Activated naive CD4-positive, alpha-beta T cell treated with anti-CD3 and anti-CD28 coated beads, Interleukin-2, amount 10 ng/mL, durations not matched to agents 7 days and 5 days (primary cell): ENCODE data around the gene SNAP29.
"Not testable (repeated sequence)": the region's sequence is repeated elsewhere in the genome, so short reads cannot be mapped to it uniquely, and the experiment has no call there.

ENCODE experiments used
- CTCF ChIA-PET: fragments of 350-600 bp; sonication (Branson Sonifier 250); formaldehyde crosslinking; loops from one replicate; lab custom pipeline; 2021; ENCODE audit warnings: antibody characterized with exemption; lab: Charles Lee
- DNase-seq: peaks from one replicate; pipeline ENCODE4 v3.0.0-alpha.2; 2020
- H3K27ac Mint-ChIP-seq: one replicate; pipeline ENCODE4 v1.8.0; 2021; ENCODE audit warnings: mild to moderate bottlenecking, moderate library complexity, mixed read lengths
- H3K27me3 Mint-ChIP-seq: one replicate; pipeline ENCODE4 v1.8.0; 2021; ENCODE audit warnings: mild to moderate bottlenecking, mixed read lengths
- H3K36me3 Mint-ChIP-seq: one replicate; pipeline ENCODE4 v1.8.0; 2021; ENCODE audit warnings: mixed read lengths
- H3K4me1 Mint-ChIP-seq: one replicate; pipeline ENCODE4 v1.8.0; 2021; ENCODE audit warnings: mixed read lengths
- H3K4me3 Mint-ChIP-seq: one replicate; pipeline ENCODE4 v1.8.0; 2021; ENCODE audit warnings: mild to moderate bottlenecking, moderate library complexity, mixed read lengths
- H3K9me3 Mint-ChIP-seq: one replicate; pipeline ENCODE4 v1.8.0; 2021; ENCODE audit warnings: mixed read lengths

SNAP29 gene

DNA sequence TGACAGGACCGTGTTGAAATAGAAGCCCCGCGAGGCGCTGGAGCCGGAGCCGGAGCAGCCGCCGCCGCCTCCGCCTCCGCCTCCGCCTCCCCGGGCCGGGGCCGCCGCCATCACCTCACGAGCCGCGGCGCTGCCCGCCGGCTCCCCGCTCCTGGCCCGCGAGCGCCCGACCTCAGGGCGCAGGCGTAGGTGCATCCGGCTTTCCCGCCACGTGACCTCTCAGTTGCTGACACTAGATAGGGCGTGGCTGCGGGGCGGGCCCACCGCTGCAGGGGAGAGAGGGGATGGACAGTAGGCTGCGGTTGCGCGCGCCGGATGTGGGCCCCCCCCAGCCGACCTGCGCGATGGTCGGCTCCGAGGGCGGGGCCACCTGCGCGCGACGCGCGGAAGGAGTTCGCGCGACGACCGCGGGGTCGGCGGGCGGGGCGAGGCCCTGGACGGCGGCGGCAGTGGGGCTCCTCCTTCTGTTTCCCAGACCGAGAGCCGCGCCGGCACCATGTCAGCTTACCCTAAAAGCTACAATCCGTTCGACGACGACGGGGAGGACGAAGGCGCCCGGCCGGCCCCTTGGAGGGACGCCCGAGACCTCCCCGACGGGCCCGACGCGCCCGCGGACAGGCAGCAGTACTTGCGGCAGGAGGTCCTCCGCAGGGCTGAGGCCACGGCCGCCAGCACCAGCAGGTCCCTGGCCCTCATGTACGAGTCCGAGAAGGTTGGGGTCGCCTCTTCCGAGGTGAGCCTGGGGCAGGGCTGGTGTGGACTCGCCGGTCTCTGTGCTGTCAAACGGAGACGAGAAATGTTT is at the start of gene SNAP29, which contains the start of gene PI4KA:
Gene SNAP29 (plus strand): TSS at position 393 of the 802 bp plus-strand sequence. CDS start 104 bp downstream, at position 497.
Gene PI4KA (minus strand): TSS at position 197 of the 802 bp plus-strand sequence. CDS start 86 bp downstream, at position 111.
- peaks cover 15% of the 10 kb centered on the region for H3K36me3 Mint-ChIP-seq
- CTCF ChIA-PET, result no interaction called here

DNA sequence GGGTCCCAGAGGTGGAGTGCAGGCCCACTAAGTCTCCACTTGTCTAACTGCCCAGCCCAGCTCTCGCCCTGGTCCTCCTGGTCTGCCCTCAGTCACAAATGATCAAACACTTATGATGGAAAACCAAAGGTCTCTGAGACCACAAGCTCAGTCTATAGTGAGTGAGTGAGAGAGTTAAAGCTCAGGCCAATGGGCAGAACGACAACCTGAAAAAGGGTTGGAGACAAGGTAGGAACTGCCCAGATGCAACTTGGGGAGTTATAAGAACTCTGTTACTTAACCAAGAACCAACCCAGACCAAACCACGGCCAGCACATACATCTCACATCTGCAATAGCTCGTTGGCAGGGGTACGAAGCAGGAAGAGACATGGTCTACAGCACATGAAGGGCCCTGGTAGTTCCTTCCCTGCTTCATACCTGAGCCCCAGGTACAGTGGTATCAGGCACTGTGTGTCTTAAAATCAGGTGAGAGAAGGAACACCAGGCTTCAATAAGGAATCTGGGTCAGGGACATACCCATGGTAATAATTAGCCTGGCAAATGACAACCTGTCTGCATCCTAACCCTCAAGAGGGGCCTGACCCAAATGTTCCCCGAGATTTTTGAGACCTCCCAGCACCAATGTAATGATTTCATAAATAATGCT is 49.1 kb upstream of the SNAP29 start:
- H3K27me3 Mint-ChIP-seq, result no peaks in the 10 kb centered on the region
- no peaks in the 10 kb centered on the region for H3K9me3 Mint-ChIP-seq
- H3K27ac Mint-ChIP-seq, result no peak overlapping the region
- no peak overlapping the region for H3K4me3 Mint-ChIP-seq
- H3K36me3 Mint-ChIP-seq, result peaks cover 61% of the 10 kb centered on the region
- no peak for DNase-seq
- CTCF ChIA-PET, result no interaction called here
- peaks cover 21% of the 10 kb centered on the region for H3K4me1 Mint-ChIP-seq

More for the DNA sequence above, at the start of gene SNAP29, which contains the start of gene PI4KA:
- no peaks in the 10 kb centered on the region for H3K9me3 Mint-ChIP-seq
- DNase-seq, result peak; percentile 99
- peak within 1 kb of the TSS; percentile 89 for H3K27ac Mint-ChIP-seq
- no peaks in the 10 kb centered on the region for H3K27me3 Mint-ChIP-seq
- peaks cover 53% of the 10 kb centered on the region for H3K4me1 Mint-ChIP-seq
- peak within 1 kb of the TSS; percentile 78 for H3K4me3 Mint-ChIP-seq

DNA sequence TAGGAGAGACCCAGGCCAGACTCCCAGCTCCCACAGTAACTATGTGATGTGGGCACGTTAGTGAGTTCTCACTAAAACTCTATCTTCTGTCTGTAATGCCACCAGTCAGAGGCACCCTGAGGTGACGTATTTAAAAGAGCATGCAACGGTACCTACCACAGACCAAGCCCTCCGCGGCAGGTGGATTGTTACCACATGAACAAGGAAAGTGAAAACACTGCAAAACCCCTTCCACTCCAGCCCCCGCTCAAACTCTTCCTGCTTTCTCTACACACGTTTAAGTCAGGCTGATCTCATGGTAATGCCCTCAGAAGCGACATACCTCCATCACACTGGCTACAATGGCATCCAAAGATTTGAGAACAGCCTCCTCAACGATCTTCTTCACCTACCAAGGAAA is 48.2 kb upstream of the SNAP29 start:
- peaks cover 21% of the 10 kb centered on the region for H3K4me1 Mint-ChIP-seq
- H3K27me3 Mint-ChIP-seq, result no peaks in the 10 kb centered on the region
- DNase-seq, result peak; percentile 57
- H3K9me3 Mint-ChIP-seq, result no peaks in the 10 kb centered on the region
- H3K36me3 Mint-ChIP-seq, result peaks cover 58% of the 10 kb centered on the region
- no peak overlapping the region for H3K4me3 Mint-ChIP-seq
- H3K27ac Mint-ChIP-seq, result peak overlapping the region; percentile 70
- CTCF ChIA-PET, result no interaction called here

DNA sequence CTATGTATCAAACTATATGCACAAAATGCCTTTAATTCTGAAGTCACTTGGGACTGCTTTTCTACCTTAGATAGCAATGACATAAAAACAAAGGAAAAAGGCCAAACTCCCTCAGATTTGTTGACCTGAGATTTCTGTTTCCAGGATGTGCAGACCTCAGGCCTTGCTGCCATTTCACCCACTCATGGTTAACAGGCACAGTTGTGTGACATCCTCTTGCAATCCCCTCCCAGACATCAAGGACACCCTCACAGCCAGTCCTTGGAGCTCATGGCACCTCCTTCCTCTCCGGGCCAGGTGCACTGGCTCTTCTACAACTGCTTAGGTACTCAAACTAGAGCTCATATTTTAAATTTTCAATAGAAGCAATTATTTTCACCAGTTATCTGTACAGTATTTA is 47.6 kb upstream of the SNAP29 start:
- DNase-seq, result no peak
- Mint-ChIP-seq H3K36me3 (peaks cover 55% of the 10 kb centered on the region), H3K4me1 (peaks cover 21% of the 10 kb centered on the region), H3K27ac (peak overlapping the region; percentile 58), H3K9me3 (no peaks in the 10 kb centered on the region), H3K27me3 (no peaks in the 10 kb centered on the region), H3K4me3 (no peak overlapping the region)
- CTCF ChIA-PET, result no interaction called here

DNA sequence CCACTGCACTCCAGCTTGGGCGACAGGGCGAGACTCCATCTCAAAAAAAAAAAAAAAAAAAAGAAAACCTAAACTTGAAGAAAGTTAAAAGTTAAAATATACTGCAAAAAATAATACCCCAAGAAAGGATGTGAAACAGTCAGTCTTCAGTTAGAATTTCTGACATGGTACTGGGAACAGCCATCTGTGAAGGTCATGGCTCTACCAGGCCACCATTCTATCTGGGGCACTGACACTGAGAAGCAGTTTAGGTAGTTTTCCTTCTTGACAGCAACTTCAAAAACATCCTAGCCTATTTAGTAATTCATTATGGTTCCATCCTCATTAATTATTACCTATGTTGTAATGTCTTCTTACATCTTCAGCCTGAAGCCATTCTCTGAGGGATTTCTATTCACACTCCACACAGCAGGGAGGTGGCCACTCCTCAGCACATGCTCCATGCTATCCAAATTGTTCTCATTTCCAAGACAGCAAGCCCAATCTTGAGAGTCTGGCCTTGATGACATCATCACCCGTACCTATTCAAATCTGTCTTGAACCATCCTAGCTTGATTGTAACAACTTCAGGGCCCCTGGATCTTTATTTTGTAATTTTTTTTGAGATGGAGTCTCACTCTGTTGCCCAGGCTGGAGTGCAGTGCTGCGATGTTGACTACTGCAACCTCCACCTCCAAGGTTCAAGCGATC is 46.7 kb upstream of the SNAP29 start:
- CTCF ChIA-PET, result interaction anchor here (1.9 kb wide), 1 partner anchor 8 kb away, joined by 5 read pairs; no protein-coding TSS in a partner anchor
- peaks cover 61% of the 10 kb centered on the region for H3K36me3 Mint-ChIP-seq

DNA sequence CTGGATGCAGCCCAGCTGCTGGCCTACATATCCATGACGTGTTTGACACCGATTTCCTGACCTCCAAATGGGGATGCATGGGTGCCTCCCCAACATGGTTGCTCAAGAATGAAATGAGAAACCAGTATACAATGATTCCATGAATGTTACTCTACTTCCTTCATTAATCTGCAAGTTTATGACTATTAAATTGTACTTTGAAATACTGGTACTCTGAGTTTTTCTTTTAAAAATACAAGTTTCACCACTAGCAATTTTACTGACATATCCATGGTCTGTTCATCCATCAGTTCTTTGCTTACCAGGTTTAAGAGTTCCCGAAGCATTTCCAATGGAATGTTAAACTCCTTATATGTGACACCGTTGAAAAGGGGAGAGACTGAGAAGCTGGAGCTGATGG is 45.8 kb upstream of the SNAP29 start:
- Mint-ChIP-seq H3K9me3 (no peaks in the 10 kb centered on the region), H3K27me3 (no peaks in the 10 kb centered on the region), H3K36me3 (peaks cover 59% of the 10 kb centered on the region), H3K27ac (peak overlapping the region; percentile 28), H3K4me1 (peaks cover 21% of the 10 kb centered on the region), H3K4me3 (no peak overlapping the region)
- DNase-seq, result no peak
- CTCF ChIA-PET, result interaction anchor here (1.9 kb wide), 1 partner anchor 9 kb away, joined by 5 read pairs; no protein-coding TSS in a partner anchor

More for the DNA sequence above, 46.7 kb upstream of the SNAP29 start:
- Mint-ChIP-seq H3K9me3 (no peaks in the 10 kb centered on the region), H3K27me3 (no peaks in the 10 kb centered on the region), H3K4me1 (peaks cover 21% of the 10 kb centered on the region), H3K4me3 (no peak overlapping the region), H3K27ac (no peak overlapping the region)
- no peak for DNase-seq

DNA sequence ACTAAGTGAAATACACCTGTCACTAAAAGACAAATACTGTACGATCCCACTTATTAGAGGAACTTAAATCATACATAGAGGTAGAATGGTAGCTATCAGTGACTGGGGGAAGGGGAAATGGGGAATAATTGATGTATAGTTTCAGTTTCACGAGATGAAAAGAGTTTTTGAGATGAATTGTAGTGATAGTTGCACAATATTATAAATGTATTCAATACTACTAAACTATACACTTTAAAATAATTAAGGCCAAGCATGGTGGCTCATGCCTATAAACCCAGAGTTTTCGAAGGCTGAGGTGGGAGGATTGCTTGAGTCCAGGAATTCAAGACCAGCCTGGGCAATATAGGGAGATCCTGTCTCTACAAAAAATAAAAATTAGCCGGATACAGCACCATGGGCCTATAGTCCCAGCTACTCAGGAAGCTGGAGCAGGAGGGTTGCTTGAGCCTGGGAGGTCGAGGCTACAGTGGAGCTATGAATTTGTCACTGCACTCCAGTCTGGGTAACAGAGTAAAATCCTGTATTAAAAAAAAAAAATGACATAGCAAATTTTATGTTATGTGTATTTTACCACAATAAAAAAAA is 44.5 kb upstream of the SNAP29 start:
- no peaks in the 10 kb centered on the region for H3K9me3 Mint-ChIP-seq
- CTCF ChIA-PET, result no interaction called here
- no peak overlapping the region for H3K4me3 Mint-ChIP-seq
- no peak for DNase-seq
- no peak overlapping the region for H3K27ac Mint-ChIP-seq
- H3K4me1 Mint-ChIP-seq, result peaks cover 21% of the 10 kb centered on the region
- H3K27me3 Mint-ChIP-seq, result no peaks in the 10 kb centered on the region
- peaks cover 63% of the 10 kb centered on the region for H3K36me3 Mint-ChIP-seq

DNA sequence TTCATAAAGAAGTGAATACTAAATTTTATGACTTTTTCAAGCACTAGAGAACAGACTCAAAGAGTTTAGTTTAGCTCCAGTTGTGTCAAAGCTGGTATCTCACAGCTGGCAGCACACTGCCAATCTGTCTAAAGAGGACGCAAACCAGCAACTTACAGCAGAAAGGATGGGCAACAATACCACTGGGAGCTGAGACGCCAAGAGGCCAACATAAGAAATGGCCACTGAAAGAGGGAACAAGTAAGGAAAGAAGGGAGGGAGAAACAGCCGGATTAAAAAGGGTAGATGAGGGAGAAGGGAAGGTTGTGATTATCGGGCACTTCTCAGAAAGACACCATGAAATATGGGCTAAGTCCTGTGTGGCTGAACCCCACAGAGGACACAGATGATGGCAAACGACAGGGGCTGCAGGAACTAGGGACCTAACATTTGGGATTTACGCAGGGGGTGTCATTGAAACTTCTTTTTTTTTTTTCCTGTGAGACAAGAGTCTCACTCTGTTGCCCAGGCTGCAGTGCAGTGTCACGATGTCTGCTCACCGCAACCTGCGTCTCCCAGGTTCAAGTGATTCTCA is 43.2 kb upstream of the SNAP29 start:
- H3K9me3 Mint-ChIP-seq, result no peaks in the 10 kb centered on the region
- H3K27me3 Mint-ChIP-seq, result no peaks in the 10 kb centered on the region
- peak overlapping the region; percentile 33 for H3K27ac Mint-ChIP-seq
- peaks cover 14% of the 10 kb centered on the region for H3K4me1 Mint-ChIP-seq
- CTCF ChIA-PET, result no interaction called here
- H3K36me3 Mint-ChIP-seq, result peaks cover 55% of the 10 kb centered on the region
- no peak for DNase-seq
- H3K4me3 Mint-ChIP-seq, result no peak overlapping the region

DNA sequence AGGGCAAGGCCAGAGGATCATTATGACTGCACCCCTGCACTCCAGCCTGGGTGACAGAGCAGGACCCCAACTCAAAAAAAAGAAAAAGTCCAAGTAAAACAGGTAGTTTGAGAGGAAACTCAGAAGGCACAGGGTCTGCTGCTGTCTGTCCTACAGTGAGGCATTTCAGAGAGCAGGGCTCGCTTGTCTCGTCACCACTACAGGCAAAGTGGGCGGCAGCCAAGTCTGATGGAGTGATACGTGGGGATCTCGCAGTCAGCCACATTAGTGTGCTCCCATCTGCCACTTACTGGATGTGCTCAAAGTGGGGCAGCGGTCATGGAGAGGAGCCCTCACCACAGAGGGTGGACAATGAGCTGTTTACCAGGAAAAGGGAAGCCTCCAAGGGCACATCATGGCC is 42.2 kb upstream of the SNAP29 start:
- H3K9me3 Mint-ChIP-seq, result no peaks in the 10 kb centered on the region
- H3K27me3 Mint-ChIP-seq, result no peaks in the 10 kb centered on the region
- H3K36me3 Mint-ChIP-seq, result peaks cover 50% of the 10 kb centered on the region
- H3K27ac Mint-ChIP-seq, result no peak overlapping the region
- peaks cover 4% of the 10 kb centered on the region for H3K4me1 Mint-ChIP-seq
- no peak overlapping the region for H3K4me3 Mint-ChIP-seq
- CTCF ChIA-PET, result no interaction called here
- no peak for DNase-seq

DNA sequence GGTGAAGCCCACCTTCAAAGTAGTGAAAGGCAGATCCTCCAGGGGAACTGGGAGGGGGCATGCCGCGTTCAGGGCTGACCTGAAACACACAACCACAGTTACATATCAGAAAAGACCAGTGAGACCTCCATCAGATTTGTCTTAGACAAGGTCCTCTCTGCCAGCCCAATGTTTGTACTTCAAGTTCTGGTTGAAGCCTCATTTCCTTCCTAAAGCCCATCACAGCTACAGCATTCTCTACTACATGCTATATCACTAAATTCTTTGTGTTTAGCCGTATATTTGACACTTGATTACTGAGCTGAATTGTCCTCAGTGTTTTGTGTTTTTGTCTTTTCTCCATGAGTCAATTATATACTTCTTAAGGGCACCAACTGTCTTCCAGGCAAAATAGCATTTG is 40.3 kb upstream of the SNAP29 start:
- Mint-ChIP-seq H3K9me3 (no peaks in the 10 kb centered on the region), H3K4me3 (no peak overlapping the region), H3K36me3 (peaks cover 40% of the 10 kb centered on the region), H3K27me3 (no peaks in the 10 kb centered on the region), H3K4me1 (peaks cover 2% of the 10 kb centered on the region), H3K27ac (no peak overlapping the region)
- CTCF ChIA-PET, result interaction anchor here (1.2 kb wide), 1 partner anchor 15 kb away, joined by 3 read pairs; no protein-coding TSS in a partner anchor
- no peak for DNase-seq

DNA sequence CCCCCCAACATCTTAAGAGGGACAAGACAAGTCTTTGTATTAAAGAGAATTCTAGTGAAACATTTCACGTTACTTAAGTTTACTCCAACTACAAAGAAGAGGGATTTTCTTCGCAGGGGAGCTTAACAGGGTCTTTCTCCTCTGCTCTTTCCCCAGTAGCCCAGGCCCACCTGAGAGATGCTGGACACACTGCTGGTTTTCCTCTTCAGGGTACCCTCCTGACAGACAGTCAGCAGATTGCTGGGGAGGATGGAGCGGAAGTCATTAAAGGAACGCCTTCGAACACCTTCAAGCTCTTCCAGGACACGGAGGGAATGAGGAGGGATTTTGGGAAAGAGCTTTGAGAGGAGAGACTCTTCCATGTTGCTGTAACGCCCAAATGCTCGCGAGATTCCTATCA is 39.3 kb upstream of the SNAP29 start:
- peaks cover 43% of the 10 kb centered on the region for H3K36me3 Mint-ChIP-seq
- DNase-seq, result no peak
- CTCF ChIA-PET, result no interaction called here
- no peak overlapping the region for H3K27ac Mint-ChIP-seq
- H3K27me3 Mint-ChIP-seq, result no peaks in the 10 kb centered on the region
- no peak overlapping the region for H3K4me3 Mint-ChIP-seq
- H3K4me1 Mint-ChIP-seq, result no peaks in the 10 kb centered on the region
- H3K9me3 Mint-ChIP-seq, result no peaks in the 10 kb centered on the region

DNA sequence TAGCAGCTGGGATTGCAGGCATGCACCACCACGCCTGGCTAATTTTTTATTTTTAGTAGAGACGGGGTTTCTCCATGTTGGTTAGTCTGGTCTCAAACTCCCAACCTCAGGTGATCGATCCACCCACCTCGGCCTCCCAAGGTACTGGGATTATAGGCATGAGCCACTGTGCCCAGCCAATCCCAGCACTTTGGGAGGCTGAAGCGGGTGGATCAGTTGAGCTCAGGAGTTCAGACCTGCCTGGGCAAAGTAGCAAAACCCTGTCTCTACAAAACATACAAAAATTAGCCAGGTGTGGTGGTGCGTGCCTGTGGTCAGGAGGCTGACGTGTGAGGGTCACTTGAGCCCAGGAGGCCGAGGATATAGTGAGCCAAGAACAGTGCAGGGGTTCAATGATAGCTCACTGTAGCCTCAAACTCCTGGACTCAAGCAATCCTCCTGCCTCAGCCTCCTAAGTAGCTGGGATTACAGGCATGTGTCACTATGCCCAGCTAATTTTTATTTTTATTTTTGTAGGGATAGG is 37.0 kb upstream of the SNAP29 start:
- H3K27me3 Mint-ChIP-seq, H3K9me3 Mint-ChIP-seq, H3K4me1 Mint-ChIP-seq, H3K4me3 Mint-ChIP-seq, H3K27ac Mint-ChIP-seq, DNase-seq: not testable (repeated sequence)
- peaks cover 43% of the 10 kb centered on the region for H3K36me3 Mint-ChIP-seq
- CTCF ChIA-PET, result interaction anchor here (1.6 kb wide), 1 partner anchor 38 kb away, joined by 3 read pairs; no protein-coding TSS in a partner anchor

DNA sequence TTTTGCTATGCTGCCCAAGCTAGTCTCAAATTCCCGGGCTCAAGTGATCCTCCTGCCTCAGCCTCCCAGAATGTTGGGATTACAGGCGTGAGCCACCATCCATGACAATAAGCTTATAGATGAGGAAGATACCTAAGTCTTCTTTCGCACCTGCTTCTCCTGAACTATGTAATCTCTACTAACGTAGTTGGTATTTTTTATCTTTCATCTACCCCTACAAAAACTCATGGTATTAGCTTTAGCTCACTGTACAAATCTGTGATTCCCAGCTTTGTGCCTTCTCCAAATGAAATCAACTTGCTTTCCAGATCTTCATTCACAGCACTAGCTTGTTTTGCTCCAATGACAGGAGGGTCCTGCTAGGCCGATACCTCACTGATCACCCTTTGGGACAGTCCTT is 36.6 kb upstream of the SNAP29 start:
- H3K27ac Mint-ChIP-seq, result no peak overlapping the region
- CTCF ChIA-PET, result interaction anchor here (1.6 kb wide), 1 partner anchor 38 kb away, joined by 3 read pairs; no protein-coding TSS in a partner anchor
- H3K9me3 Mint-ChIP-seq, result no peaks in the 10 kb centered on the region
- H3K4me3 Mint-ChIP-seq, result no peak overlapping the region
- peaks cover 43% of the 10 kb centered on the region for H3K36me3 Mint-ChIP-seq
- no peaks in the 10 kb centered on the region for H3K27me3 Mint-ChIP-seq
- no peak for DNase-seq
- no peaks in the 10 kb centered on the region for H3K4me1 Mint-ChIP-seq
